GM18507 (cell line): Measurements from ENCODE around the gene IL1RAPL1.
"Not testable (repeated sequence)": the region's sequence is repeated elsewhere in the genome, so short reads cannot be mapped to it uniquely, and the experiment has no call there.

Source experiments
- DNase-seq: peaks from one replicate; pipeline ENCODE4 v3.0.0; 2011; ENCODE audit warnings: low read depth; ENCODE audit not compliant: insufficient read length; ENCODE audit errors: extremely low spot score
- FAIRE-seq: peaks from 2 replicates; lab custom pipeline; 2011; peaks lifted over from hg19 to GRCh38; lab: Jason Lieb, UNC

Gene IL1RAPL1

DNA sequence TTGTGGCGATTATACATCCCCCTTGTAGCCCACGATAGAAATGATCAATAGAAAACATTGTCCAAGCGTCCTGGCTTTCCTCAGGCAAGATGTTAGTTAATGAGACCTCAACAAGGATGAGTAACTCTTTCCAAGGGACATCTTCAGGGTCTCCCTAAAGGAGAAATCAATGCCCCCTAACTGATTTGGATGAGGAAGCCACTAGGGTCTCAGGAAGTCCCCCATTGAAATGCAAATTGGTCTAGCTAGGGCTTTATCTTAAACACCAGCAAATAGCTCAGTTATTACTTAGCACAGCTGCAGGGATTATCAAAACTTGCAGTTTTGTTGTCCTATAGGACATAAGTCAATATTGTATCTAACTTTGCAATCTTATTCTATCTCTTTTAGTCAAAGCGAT, 721.5 kb downstream of the IL1RAPL1 start:
- FAIRE-seq (no peak), DNase-seq (no peak)

- DNase-seq (no peak), FAIRE-seq (no peak)
Observed at GRCh38 chrX:29315931-29316330, 728.7 kb downstream of the IL1RAPL1 start.

DNA sequence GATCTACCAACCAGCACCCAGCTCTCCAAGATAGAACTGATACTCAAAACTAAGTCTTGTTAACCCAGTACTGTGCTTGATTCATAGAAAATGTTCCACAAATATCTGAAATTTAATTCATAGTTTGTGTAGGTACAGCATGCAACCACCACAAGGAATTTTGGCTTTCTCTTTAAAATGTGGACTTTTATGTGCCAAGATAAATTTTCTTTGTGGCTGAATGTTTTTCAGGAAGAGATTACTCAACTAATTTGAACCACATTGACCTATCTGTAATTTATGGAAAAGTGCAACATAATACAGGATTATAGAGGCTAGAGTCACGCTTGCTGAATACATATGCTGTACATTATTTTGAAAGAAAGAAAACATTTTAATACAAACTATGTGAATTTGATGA, 730.8 kb downstream of the IL1RAPL1 start:
- no peak for DNase-seq

DNA sequence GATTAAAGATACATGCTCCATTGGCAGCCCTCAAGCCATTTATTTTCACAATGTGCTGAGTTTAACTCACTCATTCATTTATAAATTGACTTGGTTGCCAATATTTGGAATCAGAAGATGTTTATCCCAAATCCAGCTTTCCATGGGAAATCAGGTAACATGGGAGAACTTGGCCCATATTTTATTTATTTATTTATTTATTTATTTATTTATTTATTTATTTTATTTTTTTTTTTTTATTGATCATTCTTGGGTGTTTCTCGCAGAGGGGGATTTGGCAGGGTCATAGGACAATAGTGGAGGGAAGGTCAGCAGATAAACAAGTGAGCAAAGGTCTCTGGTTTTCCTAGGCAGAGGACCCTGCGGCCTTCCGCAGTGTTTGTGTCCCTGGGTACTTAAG, 745.2 kb downstream of the IL1RAPL1 start:
- not testable (repeated sequence) for DNase-seq
- peak; percentile 45 for FAIRE-seq

More for the DNA sequence above, 730.8 kb downstream of the IL1RAPL1 start:
- no peak for FAIRE-seq

DNA sequence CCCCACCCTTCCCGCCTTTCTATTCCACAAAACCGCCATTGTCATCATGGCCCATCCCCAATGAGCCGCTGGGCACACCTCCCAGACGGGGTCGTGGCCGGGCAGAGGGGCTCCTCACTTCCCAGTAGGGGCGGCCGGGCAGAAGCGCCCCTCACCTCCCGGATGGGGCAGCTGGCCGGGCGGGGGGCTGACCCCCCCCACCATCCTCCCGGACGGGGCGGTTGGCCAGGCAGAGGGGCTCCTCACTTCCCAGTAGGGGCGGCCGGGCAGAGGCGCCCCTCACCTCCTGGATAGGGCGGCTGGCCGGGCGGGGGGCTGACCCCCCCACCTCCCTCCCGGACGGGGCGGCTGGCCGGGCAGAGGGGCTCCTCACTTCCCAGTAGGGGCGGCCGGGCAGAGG, 745.8 kb downstream of the IL1RAPL1 start:
- DNase-seq, FAIRE-seq: not testable (repeated sequence)

GRCh38 chrX:29348288-29348687, 761.0 kb downstream of the IL1RAPL1 start:
- DNase-seq (no peak), FAIRE-seq (no peak)

DNA sequence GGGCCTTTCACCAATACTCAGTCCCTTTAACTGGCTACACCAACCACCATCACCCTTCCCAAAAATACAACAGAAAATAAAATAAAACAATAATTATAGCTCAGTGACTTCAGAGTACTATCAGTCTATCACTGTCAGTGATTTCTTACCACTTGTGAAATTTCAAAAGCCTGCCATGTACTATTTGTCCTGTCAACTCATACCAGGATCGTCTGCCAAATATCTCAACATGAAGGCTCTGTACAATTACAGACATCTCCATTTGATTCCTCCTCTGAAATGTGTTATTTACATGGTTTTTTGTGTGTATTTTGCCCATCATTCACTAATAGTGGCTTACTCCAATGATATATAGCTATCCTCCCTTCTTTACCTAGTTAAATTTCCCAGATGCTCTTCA, 772.0 kb downstream of the IL1RAPL1 start:
- FAIRE-seq (no peak), DNase-seq (no peak)

DNA sequence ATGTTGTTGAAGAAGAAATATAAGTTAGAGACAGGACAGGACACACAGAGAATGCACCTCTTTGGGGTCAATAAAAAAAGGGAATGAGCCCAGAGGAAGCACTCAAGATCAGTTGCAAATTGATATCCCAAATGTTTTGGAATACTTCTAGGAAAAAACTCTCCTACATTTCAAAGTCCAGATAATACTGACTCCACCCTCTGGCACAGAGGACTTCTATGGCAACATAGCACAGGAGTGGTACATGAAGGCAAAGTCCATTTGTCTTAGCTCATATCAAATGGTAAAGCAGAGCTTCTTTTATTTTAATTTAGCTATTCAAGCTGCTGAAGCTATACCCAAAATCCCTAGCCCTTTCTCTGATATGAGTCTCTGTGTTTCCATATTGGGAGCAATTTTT, 787.5 kb downstream of the IL1RAPL1 start:
- FAIRE-seq, DNase-seq: not testable (repeated sequence)

- FAIRE-seq (no peak), DNase-seq (no peak)
Observed at GRCh38 chrX:29376584-29376983, 789.3 kb downstream of the IL1RAPL1 start.

- FAIRE-seq: no peak
- DNase-seq: no peak
Observed at GRCh38 chrX:29382811-29383210, 795.6 kb downstream of the IL1RAPL1 start.

- DNase-seq (no peak), FAIRE-seq (no peak)
Observed at GRCh38 chrX:29388509-29388908, 801.3 kb downstream of the IL1RAPL1 start.

DNA sequence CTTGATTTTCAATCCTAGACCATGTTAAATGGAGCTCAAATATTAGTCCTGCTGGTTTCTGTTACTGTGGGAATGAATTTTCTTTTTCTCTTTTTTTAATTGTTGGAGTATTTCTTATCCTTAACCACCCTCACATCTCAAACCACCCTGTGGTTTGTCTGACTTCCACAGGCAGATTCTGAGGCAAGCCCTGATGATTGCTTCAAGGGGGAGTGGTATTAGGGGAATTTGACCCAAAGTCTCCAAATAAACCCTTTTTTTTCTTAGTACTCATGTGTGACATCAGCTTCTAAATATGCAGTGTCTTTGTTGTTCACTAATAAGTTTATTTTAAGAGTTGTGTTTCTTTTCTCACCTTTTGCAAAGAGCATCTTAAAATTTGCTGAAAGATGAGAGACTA, 810.3 kb downstream of the IL1RAPL1 start:
- DNase-seq (no peak), FAIRE-seq (no peak)

DNA sequence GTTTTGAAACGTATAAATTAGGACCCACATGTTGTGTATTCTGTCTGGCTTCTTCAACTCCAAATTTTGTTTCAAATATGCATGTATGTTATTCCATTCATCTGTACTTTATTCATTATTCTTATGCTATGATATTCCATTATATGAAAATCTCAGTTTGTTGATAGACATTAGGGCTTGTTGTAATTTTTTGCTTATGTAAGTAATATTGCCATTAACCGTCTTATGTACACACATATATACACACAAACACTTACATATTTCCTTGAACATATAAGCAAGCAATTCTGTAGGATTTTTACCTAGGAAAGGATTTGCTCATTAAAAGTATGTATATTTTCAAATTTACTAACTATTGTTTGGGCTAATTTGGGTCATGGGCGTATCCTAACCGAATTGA, 820.1 kb downstream of the IL1RAPL1 start:
- FAIRE-seq: no peak
- no peak for DNase-seq

GRCh38 chrX:29419774-29420553, 832.7 kb downstream of the IL1RAPL1 start:
- FAIRE-seq (no peak), DNase-seq (no peak)

DNA sequence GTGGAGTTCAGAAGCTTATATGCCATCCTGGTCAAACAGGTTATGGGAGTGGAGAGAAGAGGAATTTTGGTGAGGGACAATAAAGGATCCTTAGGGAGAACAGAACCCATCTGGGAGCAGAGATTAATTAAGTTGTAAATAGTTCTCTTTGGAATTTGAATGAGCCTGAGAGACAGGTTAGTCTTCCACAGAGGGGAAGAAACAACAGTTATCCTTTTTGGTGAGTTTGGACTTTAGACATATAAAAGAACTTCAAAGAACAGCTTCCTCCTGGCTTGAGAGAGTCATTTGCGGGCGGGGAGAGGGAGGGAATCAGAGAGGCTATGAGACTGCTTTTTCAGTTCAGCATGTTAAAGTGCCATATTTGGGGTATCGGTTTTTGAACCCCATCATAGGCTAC, 834.8 kb downstream of the IL1RAPL1 start:
- FAIRE-seq (no peak), DNase-seq (no peak)

GRCh38 chrX:29431895-29432294, 844.6 kb downstream of the IL1RAPL1 start:
- no peak for FAIRE-seq
- DNase-seq: no peak

DNA sequence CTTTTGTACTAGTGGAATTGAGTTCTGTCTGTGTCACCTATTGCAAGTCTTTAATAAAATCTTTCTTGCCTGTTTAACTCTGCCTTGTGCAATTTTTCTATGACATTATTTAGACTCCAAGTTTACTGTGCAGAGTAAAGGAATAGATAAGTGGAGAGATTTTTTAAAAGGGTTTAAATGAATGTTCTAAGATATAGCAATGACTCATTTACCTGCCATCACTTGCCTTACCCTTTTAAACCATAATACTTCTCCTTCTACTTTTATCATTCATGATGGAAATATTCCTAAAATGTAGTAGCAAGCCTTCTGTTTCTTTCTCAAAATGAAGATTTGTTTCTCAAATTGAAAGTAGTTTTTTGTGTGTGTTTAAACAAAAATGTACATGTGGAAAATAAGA, 845.3 kb downstream of the IL1RAPL1 start:
- no peak for DNase-seq
- FAIRE-seq: no peak

GRCh38 chrX:29434939-29435338, 847.7 kb downstream of the IL1RAPL1 start:
- DNase-seq: no peak
- no peak for FAIRE-seq

- DNase-seq (no peak), FAIRE-seq (no peak)
Observed at GRCh38 chrX:29435396-29435795, 848.1 kb downstream of the IL1RAPL1 start.

DNA sequence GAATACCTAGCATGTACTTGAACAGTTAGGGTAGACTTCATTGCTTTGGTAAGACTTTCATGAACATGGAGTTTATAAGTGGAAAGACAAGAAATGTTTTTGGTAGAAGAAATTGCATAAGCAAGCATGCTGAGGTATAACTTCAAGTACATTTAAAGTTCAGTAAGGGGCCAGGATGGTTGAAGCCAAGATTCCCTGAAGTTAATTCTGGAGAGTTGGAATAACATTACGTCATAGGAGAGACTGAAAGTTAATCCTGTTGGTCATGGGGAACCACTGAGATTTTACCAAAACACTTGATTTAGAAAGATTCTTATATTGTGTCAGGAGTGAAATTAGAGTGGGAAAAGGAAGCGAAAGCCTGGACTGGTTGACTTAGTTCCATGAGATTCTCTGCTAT, 860.6 kb downstream of the IL1RAPL1 start:
- FAIRE-seq: no peak
- DNase-seq: no peak

- no peak for FAIRE-seq
- DNase-seq: no peak
Observed at GRCh38 chrX:29453333-29453732, 866.1 kb downstream of the IL1RAPL1 start.

DNA sequence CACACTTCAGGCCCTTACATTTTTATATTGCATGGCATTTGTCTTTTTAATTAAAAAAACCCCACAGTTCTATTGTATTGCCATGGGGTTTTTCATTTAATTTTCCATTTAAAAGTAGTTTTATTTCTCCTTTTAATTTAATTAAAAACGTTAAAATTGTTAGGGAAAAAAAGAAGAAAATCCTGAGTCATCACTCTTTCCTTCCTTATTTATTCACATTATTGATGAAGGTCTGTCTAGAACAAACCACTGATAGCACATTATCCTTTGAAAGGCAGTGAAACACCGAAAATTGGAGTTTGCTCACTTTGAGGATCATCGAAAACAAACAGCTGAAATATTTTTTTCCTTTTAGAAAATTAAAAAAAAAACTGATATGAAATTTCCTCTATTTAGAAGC, 868.5 kb downstream of the IL1RAPL1 start:
- FAIRE-seq (no peak), DNase-seq (no peak)
